NCI-H187 (cell line): ENCODE data around the gene NOTCH2.

Experiments used
- DNase-seq, 2 experiments: peaks; one replicate each; lab custom pipeline; 2025; lab: John Stamatoyannopoulos, UW

Gene NOTCH2

GRCh38 chr1:119975006-119975405 lies 94.5 kb downstream of the NOTCH2 start:
- no peak for DNase-seq

GRCh38 chr1:119974013-119974412 lies 95.4 kb downstream of the NOTCH2 start:
- DNase-seq: no peak

GRCh38 chr1:119971710-119972570 lies 97.5 kb downstream of the NOTCH2 start:
- no peak for DNase-seq

GRCh38 chr1:119968601-119969000 lies 100.9 kb downstream of the NOTCH2 start:
- DNase-seq: no peak

- peak; percentile 50 to 61 for DNase-seq
Observed at GRCh38 chr1:119968068-119968492, 101.4 kb downstream of the NOTCH2 start.

GRCh38 chr1:119966681-119967080 lies 102.8 kb downstream of the NOTCH2 start:
- no peak for DNase-seq

- DNase-seq: no peak
Observed at GRCh38 chr1:119966020-119966419, 103.4 kb downstream of the NOTCH2 start.

GRCh38 chr1:119964673-119965363 lies 104.6 kb downstream of the NOTCH2 start:
- no peak for DNase-seq

- no peak for DNase-seq
Observed at GRCh38 chr1:119962296-119962968, 107.0 kb downstream of the NOTCH2 start.

- DNase-seq: no peak
Observed at GRCh38 chr1:119960501-119960900, 109.0 kb downstream of the NOTCH2 start.

GRCh38 chr1:119959268-119960220 lies 109.9 kb downstream of the NOTCH2 start:
- DNase-seq: no peak

- DNase-seq: no peak
Observed at GRCh38 chr1:119958223-119958622, 111.2 kb downstream of the NOTCH2 start.

GRCh38 chr1:119956306-119956705 lies 113.2 kb downstream of the NOTCH2 start:
- DNase-seq: no peak

- DNase-seq: no peak
Observed at GRCh38 chr1:119954476-119955422, 114.7 kb downstream of the NOTCH2 start.

GRCh38 chr1:119953266-119953998 lies 116.0 kb downstream of the NOTCH2 start:
- no peak for DNase-seq

GRCh38 chr1:119952496-119952895 lies 117.0 kb downstream of the NOTCH2 start:
- DNase-seq: no peak

- DNase-seq: peak; percentile 36 to 79
Observed at GRCh38 chr1:119948342-119949214, 120.9 kb downstream of the NOTCH2 start.

GRCh38 chr1:119947468-119947867 lies 122.0 kb downstream of the NOTCH2 start:
- DNase-seq: no peak

- no peak for DNase-seq
Observed at GRCh38 chr1:119946724-119947123, 122.7 kb downstream of the NOTCH2 start.
